GM19452 (cell line): ENCODE data around the gene NFRKB.

ENCODE experiments used
- ATAC-seq: cut with Tn5 transposase; IDR thresholded peaks from one replicate; pipeline ENCODE4 v1.9.1; 2021; ENCODE audit not compliant: unreplicated experiment

Gene NFRKB

GRCh38 chr11:129846508-129847335 is 48.7 kb downstream of the NFRKB start:
- no peak for ATAC-seq
